MG63 (cell line): ENCODE measurements around the gene BTBD6. TPM values are rescaled to one million over a fixed set of nuclear protein-coding genes. Genes with fewer than 3 reads are reported as not detected.

ENCODE experiments used
- DNase-seq: peaks from one replicate; pipeline ENCODE4 v3.0.0-alpha.2; 2020
- H3K27me3 ChIP-seq: fragments of 250-450 bp; sonication (Bioruptor Pico); 2 replicates; pipeline ENCODE4 v1.5.1; 2020; ENCODE audit warnings: mild to moderate bottlenecking, moderate library complexity
- H3K36me3 ChIP-seq: fragments of 250-450 bp; sonication (Bioruptor Pico); 2 replicates; pipeline ENCODE4 v1.5.1; 2020; ENCODE audit warnings: mild to moderate bottlenecking, moderate library complexity
- H3K4me3 ChIP-seq: fragments of 250-450 bp; sonication (Bioruptor Pico); 2 replicates; pipeline ENCODE4 v1.5.1; 2020; ENCODE audit warnings: mild to moderate bottlenecking, moderate library complexity
- H3K9me3 ChIP-seq: fragments of 250-450 bp; sonication (Bioruptor Pico); 2 replicates; pipeline ENCODE4 v1.5.1; 2020; ENCODE audit warnings: mild to moderate bottlenecking, moderate library complexity
- total RNA-seq: library from RNA; depleted of rRNA; stranded (reverse); fragments of >200 nt; shearing (Covaris generic); gene quantifications from 2 replicates; pipeline ENCODE4 v1.2.3, GENCODE V29; 2014; ENCODE audit warnings: low replicate concordance; rRNA removed

The BTBD6 gene
- 21.3 and 25.1 TPM in 2 replicates for total RNA-seq

GRCh38 chr14:105248368-105249181 is at the start of gene BTBD6:
TSS of gene BTBD6 (plus strand) at chr14:105248533. CDS start at chr14:105248712, 179 bp downstream.
- peaks cover 2% of the 10 kb centered on the region; the same call in 1 of the 2 replicates for H3K36me3 ChIP-seq
- peak; percentile 79 for DNase-seq
- H3K4me3 ChIP-seq = peak within 1 kb of the TSS; percentile 42
- H3K9me3 ChIP-seq = no peaks in the 10 kb centered on the region
- no peaks in the 10 kb centered on the region for H3K27me3 ChIP-seq

- Histone ChIP-seq H3K27me3 (no peaks in the 10 kb centered on the region), H3K4me3 (no peak overlapping the region), H3K36me3 (no peaks in the 10 kb centered on the region), H3K9me3 (no peaks in the 10 kb centered on the region)
- no peak for DNase-seq
These were observed 49.7 kb upstream of the BTBD6 start for GRCh38 chr14:105198588-105198987.

- DNase-seq = peak; percentile 40
These were observed 49.2 kb upstream of the BTBD6 start for GRCh38 chr14:105199093-105199492.

GRCh38 chr14:105200074-105200473 is 48.3 kb upstream of the BTBD6 start:
- Histone ChIP-seq H3K36me3 (no peaks in the 10 kb centered on the region), H3K27me3 (no peaks in the 10 kb centered on the region), H3K9me3 (no peaks in the 10 kb centered on the region), H3K4me3 (no peak overlapping the region)
- DNase-seq = no peak

More at GRCh38 chr14:105199093-105199492, 49.2 kb upstream of the BTBD6 start:
- no peaks in the 10 kb centered on the region for H3K27me3 ChIP-seq
- H3K4me3 ChIP-seq = no peak overlapping the region
- no peaks in the 10 kb centered on the region for H3K9me3 ChIP-seq
- H3K36me3 ChIP-seq = no peaks in the 10 kb centered on the region

- Histone ChIP-seq H3K4me3 (no peak overlapping the region), H3K36me3 (no peaks in the 10 kb centered on the region), H3K27me3 (no peaks in the 10 kb centered on the region), H3K9me3 (no peaks in the 10 kb centered on the region)
- no peak for DNase-seq
These were observed 47.7 kb upstream of the BTBD6 start for GRCh38 chr14:105200641-105201040.

GRCh38 chr14:105201156-105201924 is 47.0 kb upstream of the BTBD6 start:
- no peaks in the 10 kb centered on the region for H3K27me3 ChIP-seq
- no peak for DNase-seq
- H3K4me3 ChIP-seq = no peak overlapping the region
- no peaks in the 10 kb centered on the region for H3K36me3 ChIP-seq
- H3K9me3 ChIP-seq = no peaks in the 10 kb centered on the region

GRCh38 chr14:105201925-105202513 is 46.3 kb upstream of the BTBD6 start:
- Histone ChIP-seq H3K27me3 (no peaks in the 10 kb centered on the region), H3K4me3 (no peak overlapping the region), H3K36me3 (no peaks in the 10 kb centered on the region), H3K9me3 (no peaks in the 10 kb centered on the region)
- no peak for DNase-seq

- no peak overlapping the region for H3K4me3 ChIP-seq
- H3K9me3 ChIP-seq = no peaks in the 10 kb centered on the region
- DNase-seq = peak; percentile 60
- H3K36me3 ChIP-seq = no peaks in the 10 kb centered on the region
- H3K27me3 ChIP-seq = no peaks in the 10 kb centered on the region
These were observed 45.2 kb upstream of the BTBD6 start for GRCh38 chr14:105203057-105203531.

- no peak for DNase-seq
- no peaks in the 10 kb centered on the region for H3K27me3 ChIP-seq
- no peaks in the 10 kb centered on the region for H3K9me3 ChIP-seq
- no peak overlapping the region for H3K4me3 ChIP-seq
- no peaks in the 10 kb centered on the region for H3K36me3 ChIP-seq
These were observed 44.6 kb upstream of the BTBD6 start for GRCh38 chr14:105203701-105204100.

- DNase-seq = peak; percentile 41
- H3K4me3 ChIP-seq = no peak overlapping the region
These were observed 44.0 kb upstream of the BTBD6 start for GRCh38 chr14:105204206-105204930.

GRCh38 chr14:105204931-105205672 is 43.2 kb upstream of the BTBD6 start:
- Histone ChIP-seq H3K4me3 (no peak overlapping the region), H3K27me3 (no peaks in the 10 kb centered on the region)
- no peak for DNase-seq

More at GRCh38 chr14:105204206-105204930, 44.0 kb upstream of the BTBD6 start:
- Histone ChIP-seq H3K9me3 (no peaks in the 10 kb centered on the region), H3K27me3 (no peaks in the 10 kb centered on the region), H3K36me3 (no peaks in the 10 kb centered on the region)

GRCh38 chr14:105205673-105206208 is 42.6 kb upstream of the BTBD6 start:
- no peaks in the 10 kb centered on the region for H3K9me3 ChIP-seq
- no peak overlapping the region for H3K4me3 ChIP-seq
- DNase-seq = peak; percentile 38
- no peaks in the 10 kb centered on the region for H3K36me3 ChIP-seq
- H3K27me3 ChIP-seq = no peaks in the 10 kb centered on the region

More at GRCh38 chr14:105204931-105205672, 43.2 kb upstream of the BTBD6 start:
- Histone ChIP-seq H3K36me3 (no peaks in the 10 kb centered on the region), H3K9me3 (no peaks in the 10 kb centered on the region)

- H3K27me3 ChIP-seq = no peaks in the 10 kb centered on the region
- no peak for DNase-seq
- H3K4me3 ChIP-seq = no peak overlapping the region
- no peaks in the 10 kb centered on the region for H3K9me3 ChIP-seq
- no peaks in the 10 kb centered on the region for H3K36me3 ChIP-seq
These were observed 41.5 kb upstream of the BTBD6 start for GRCh38 chr14:105206873-105207272.

GRCh38 chr14:105207460-105207901 is 40.9 kb upstream of the BTBD6 start:
- DNase-seq = no peak
- H3K9me3 ChIP-seq = no peaks in the 10 kb centered on the region
- H3K36me3 ChIP-seq = no peaks in the 10 kb centered on the region

GRCh38 chr14:105207996-105208737 is 40.2 kb upstream of the BTBD6 start:
- H3K9me3 ChIP-seq = no peaks in the 10 kb centered on the region
- no peak overlapping the region for H3K4me3 ChIP-seq
- no peaks in the 10 kb centered on the region for H3K27me3 ChIP-seq
- no peaks in the 10 kb centered on the region for H3K36me3 ChIP-seq
- no peak for DNase-seq

More at GRCh38 chr14:105207460-105207901, 40.9 kb upstream of the BTBD6 start:
- Histone ChIP-seq H3K4me3 (no peak overlapping the region), H3K27me3 (no peaks in the 10 kb centered on the region)
